HL-60 (cell line): ENCODE measurements around the gene PAQR4.

Experiments used
- DNase-seq, 2 experiments: peaks; one replicate each; pipeline ENCODE4 v3.0.0-alpha.2; 2010 to 2020; ENCODE audit warnings: low read depth in 1 of 2, low spot score in 1 of 2
- H3K27ac ChIP-seq: fragments of 250-450 bp; sonication (Bioruptor Pico); replicated peaks from 2 replicates; pipeline ENCODE4 v1.5.1; 2020; ENCODE audit warnings: mild to moderate bottlenecking, moderate library complexity
- H3K27me3 ChIP-seq: fragments of 250-450 bp; sonication (Bioruptor Pico); 2 replicates; pipeline ENCODE4 v1.5.1; 2021; ENCODE audit warnings: mild to moderate bottlenecking, moderate library complexity; ENCODE audit not compliant: insufficient read depth, poor library complexity, severe bottlenecking
- H3K4me3 ChIP-seq: replicated peaks from 2 replicates; pipeline ENCODE4 v1.5.1; 2011; ENCODE audit warnings: mild to moderate bottlenecking, control low read depth, low read length; ENCODE audit not compliant: insufficient read depth
- GABPA ChIP-seq: IDR thresholded peaks from 2 replicates; pipeline ENCODE4 v1.6.1; 2012; ENCODE audit warnings: low read depth
- POLR2AphosphoS5 ChIP-seq: IDR thresholded peaks from 2 replicates; pipeline ENCODE4 v1.6.1; 2012; ENCODE audit warnings: low read depth
- REST ChIP-seq: IDR thresholded peaks from 2 replicates; pipeline ENCODE4 v1.6.1; 2012; ENCODE audit warnings: low read depth; ENCODE audit not compliant: insufficient replicate concordance
- SPI1 ChIP-seq: IDR thresholded peaks from 2 replicates; pipeline ENCODE4 v1.6.1; 2012; ENCODE audit warnings: low read depth, mild to moderate bottlenecking, borderline replicate concordance
- TF ChIP-seq, protein P1 (sequence below): IDR thresholded peaks from one replicate; pipeline ENCODE4 v1.5.1; 2011; ENCODE audit warnings: low read length, control low read depth, inconsistent platforms; ENCODE audit not compliant: insufficient read depth

The PAQR4 gene

DNA sequence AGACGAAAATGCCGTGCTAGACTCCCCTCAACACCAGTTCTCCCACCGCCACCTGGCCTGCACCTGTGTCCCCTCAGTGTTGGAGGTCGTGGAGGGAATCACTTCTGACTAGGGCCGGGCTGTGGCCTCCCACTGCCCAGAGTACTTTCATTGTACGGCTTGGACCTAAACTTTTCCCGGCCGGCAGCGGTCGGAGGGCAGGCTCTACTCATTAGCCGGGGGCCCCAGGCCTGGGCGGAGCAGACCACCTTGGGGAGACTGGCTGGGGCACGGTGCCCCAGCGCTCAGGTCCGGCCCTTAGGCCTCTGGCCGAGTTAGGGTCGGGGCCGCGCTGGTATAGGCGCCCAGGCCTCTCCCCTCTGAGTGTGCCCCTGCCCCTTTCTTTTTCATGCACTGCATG is 48.2 kb downstream of the PAQR4 start:
- H3K27me3 ChIP-seq = no peaks in the 10 kb centered on the region
- no peak overlapping the region for H3K4me3 ChIP-seq
- no peak overlapping the region for H3K27ac ChIP-seq
- no peak for DNase-seq
- TF ChIP-seq REST = no peak
- TF ChIP-seq SPI1 = no peak
- TF ChIP-seq GABPA = no peak
- TF ChIP-seq POLR2AphosphoS5 = no peak
- TF ChIP-seq, protein P1, sequence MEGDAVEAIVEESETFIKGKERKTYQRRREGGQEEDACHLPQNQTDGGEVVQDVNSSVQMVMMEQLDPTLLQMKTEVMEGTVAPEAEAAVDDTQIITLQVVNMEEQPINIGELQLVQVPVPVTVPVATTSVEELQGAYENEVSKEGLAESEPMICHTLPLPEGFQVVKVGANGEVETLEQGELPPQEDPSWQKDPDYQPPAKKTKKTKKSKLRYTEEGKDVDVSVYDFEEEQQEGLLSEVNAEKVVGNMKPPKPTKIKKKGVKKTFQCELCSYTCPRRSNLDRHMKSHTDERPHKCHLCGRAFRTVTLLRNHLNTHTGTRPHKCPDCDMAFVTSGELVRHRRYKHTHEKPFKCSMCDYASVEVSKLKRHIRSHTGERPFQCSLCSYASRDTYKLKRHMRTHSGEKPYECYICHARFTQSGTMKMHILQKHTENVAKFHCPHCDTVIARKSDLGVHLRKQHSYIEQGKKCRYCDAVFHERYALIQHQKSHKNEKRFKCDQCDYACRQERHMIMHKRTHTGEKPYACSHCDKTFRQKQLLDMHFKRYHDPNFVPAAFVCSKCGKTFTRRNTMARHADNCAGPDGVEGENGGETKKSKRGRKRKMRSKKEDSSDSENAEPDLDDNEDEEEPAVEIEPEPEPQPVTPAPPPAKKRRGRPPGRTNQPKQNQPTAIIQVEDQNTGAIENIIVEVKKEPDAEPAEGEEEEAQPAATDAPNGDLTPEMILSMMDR = no peak

- TF ChIP-seq POLR2AphosphoS5 (no peak), SPI1 (no peak), GABPA (no peak), REST (no peak)
- TF ChIP-seq, protein P1 = no peak
- Histone ChIP-seq H3K27me3 (no peaks in the 10 kb centered on the region), H3K27ac (no peak within 1 kb of the TSS), H3K4me3 (no peak within 1 kb of the TSS)
- peak in 1 of 2 experiments; percentile 18 for DNase-seq
These were observed 48.8 kb downstream of the PAQR4 start, which contains the start of gene CLDN6 for GRCh38 chr16:3017794-3018506. TSS of gene CLDN6 (minus strand) at chr16:3018183. CDS start at chr16:3016021, 2,162 bp downstream.

DNA sequence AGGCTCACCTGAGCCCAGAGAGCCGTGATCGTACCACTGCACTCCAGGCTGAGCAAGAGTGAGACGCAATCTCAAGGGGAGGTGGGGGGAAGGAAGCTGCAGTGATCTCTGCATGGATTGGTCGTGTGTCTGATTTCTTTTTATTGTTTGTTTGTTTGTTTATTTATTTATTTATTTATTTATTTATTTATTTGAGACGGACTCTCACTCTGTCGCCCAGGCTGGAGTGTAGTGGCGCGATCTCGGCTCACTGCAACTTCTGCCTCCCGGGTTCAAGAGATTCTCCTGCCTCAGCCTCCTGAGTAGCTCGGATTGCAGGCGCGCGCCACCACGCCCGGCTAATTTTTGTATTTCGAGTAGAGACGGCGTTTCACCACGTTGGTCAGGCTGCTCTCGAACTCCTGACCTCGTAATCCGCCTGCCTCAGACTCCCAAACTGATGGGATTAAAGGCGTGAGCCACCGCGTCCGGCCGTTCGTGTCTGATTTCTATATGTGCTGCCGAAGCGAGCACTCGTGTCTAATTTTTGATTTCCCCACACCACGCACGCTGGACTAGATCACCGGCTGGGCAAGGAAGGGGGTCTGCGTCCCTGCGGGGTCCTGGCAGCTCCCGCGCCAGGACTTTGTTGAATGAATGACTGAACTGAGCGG is 50.6 kb downstream of the PAQR4 start:
- H3K4me3 ChIP-seq = peak overlapping the region; percentile 70
- no peak for TF ChIP-seq REST
- TF ChIP-seq, protein P1 = no peak
- no peak for TF ChIP-seq POLR2AphosphoS5
- no peak for TF ChIP-seq SPI1
- TF ChIP-seq GABPA = no peak
- no peak for DNase-seq
- peak overlapping the region; percentile 31 for H3K27ac ChIP-seq
- no peaks in the 10 kb centered on the region for H3K27me3 ChIP-seq
